GM10266 (cell line): ENCODE data around the gene GAS6.

Source experiments
- DNase-seq: peaks from one replicate; pipeline ENCODE4 v3.0.0; 2012; ENCODE audit errors: extremely low spot score
- CTCF ChIP-seq: IDR thresholded peaks from 2 replicates; pipeline ENCODE4 v1.5.1; 2012; ENCODE audit warnings: mild to moderate bottlenecking, low read depth; ENCODE audit not compliant: control insufficient read depth, insufficient read depth; ENCODE audit errors: missing control alignments

GAS6 gene

GRCh38 chr13:113860051-113860664 is 3.7 kb downstream of the GAS6 start:
- no peak for TF ChIP-seq CTCF
- DNase-seq: no peak

GRCh38 chr13:113859311-113860050 is 4.4 kb downstream of the GAS6 start:
- DNase-seq: no peak
- no peak for TF ChIP-seq CTCF

GRCh38 chr13:113857531-113858195 is 6.2 kb downstream of the GAS6 start:
- DNase-seq: no peak
- no peak for TF ChIP-seq CTCF

DNA sequence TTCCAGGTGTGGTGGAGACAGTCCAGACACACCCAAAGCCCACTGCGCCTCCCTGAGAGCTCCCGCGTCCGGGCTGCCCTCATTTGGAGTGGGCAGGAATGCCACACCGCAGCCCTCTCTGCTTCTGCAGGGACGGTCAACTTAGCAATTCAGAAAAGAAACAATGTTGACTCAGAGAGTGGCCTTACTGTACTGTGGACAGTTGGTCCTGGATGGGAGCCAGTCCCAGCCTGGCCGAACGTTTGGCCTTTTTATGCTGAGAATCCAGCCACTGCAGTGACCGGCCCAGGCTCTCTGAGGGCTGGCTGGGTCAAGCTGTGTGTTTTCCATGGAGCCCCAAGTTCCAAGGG is 7.2 kb downstream of the GAS6 start:
- TF ChIP-seq CTCF: no peak
- no peak for DNase-seq

DNA sequence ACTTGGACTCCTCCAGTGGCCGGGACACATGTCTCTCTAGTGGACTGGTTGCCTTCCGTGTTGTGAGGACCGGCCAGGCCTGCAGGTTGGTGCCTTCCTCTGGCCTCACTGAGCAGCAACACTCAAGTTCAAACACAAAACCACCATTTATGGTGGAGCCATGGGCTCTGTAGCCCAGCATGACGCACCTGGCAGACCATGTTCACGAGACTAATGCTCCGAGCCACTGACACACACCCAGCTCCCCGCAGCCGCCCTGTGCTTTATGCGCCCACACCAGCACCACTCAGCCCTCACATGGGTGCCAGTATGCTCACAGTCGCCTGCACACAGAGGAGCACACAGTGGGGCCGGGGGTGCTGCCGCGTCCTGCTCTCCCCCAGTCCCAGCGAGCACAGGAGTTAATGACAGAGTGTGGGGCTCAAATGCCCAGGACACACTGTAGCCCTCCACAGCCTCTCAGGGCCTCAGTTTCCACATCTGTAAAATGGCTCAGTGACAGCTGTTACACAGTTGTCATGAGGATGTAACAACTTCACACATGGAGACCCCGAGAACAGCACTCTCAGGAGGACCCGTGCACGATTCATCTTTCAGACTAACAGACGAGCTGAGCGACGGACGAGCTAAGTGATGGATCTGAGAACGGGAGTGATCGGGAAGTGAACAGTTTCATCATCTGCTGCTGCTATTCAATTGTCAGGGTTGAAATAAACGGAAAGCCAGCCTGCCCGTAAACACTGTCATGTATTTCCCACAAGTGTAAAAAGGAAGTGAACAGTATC is 7.8 kb downstream of the GAS6 start:
- DNase-seq: no peak
- TF ChIP-seq CTCF: no peak

DNA sequence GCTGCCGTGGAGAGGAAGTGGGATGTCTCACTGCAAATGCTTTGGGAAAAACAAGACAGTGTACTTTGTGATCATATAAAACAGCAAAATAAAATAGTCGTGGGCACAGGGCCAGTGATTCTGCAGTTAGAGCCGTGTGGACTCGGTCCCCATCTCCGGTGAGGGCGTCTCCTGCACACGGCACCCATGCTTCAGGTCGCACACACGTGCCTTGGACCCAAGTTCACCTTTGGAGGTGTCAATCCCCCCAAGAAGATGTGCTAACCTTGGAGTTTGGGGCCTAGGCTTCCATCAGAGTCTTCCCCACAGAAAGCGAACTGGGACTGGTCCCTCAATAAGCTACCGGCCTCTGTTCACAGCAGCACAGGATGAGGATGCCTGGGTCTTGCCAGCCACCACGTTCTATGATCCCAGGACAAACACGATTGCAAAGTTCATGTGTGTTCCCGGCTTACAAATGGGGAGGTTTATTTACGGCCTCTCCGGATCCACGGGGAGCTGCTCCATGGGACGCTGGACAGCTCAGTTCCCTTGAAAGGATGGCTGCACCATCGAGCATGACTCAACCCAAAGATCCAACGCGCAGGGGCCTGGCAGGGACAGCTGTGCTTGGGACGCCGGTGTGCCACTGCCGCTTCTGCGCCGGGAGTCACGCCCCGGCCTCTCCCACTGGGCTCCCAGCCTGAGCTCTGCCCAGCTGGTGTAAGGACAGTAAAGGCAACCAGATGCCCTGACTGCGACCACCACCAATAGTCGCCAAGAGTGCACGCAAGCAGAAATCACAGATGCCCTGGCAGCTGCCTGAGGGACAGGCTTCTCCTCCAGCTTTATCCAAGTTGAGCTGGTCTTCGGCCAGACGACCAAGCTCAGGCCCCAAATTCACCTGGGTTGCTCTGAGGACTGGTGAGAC is 8.6 kb downstream of the GAS6 start:
- DNase-seq: no peak
- TF ChIP-seq CTCF: no peak
